NCI-H2029 treated with DMSO at 0.1 percent for 48 hours (cell line): Measurements from ENCODE around the gene DTNB.
"Not testable (repeated sequence)": the region's sequence is repeated elsewhere in the genome, so short reads cannot be mapped to it uniquely, and the experiment has no call there.

Experiments
- DNase-seq: peaks from one replicate; lab custom pipeline; 2025; lab: John Stamatoyannopoulos, UW

Gene DTNB

DNA sequence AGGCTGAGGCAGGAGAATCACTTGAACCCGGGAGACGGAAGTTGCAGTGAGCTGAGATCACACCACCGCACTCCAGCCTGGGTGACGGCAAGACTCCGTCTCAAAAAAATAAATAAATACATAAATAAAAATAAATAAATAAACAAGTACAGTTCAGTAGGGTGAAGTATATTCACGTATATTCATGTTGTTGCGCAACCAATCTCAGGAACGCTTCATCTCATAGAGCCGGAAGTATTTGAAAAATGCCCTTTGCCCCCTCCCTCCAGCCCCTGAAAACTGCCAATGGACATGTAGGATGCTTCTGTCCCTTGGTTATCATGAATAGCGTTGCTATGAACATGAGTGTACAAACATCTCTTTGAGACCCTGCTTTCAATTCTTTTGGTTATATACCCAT lies 132.0 kb downstream of the DTNB start:
- DNase-seq: no peak

DNA sequence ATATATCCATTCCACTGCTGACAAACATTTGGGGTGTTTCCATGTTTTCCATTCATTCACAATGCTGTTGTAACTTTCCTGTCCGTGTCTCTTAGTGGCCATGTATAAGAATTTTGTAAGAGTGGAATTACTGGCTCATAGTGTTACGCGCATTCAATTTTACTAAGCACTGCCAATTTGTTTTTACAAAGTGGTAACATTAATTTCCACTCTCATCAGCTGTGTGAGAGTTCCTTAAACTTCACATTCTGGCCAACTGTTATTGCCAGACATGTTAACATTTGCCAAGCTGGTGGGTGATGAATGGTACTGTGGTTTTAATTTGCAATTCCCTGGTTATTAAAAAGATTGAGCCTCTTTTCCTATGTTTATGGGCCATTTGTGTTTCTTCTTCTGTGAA lies 134.2 kb downstream of the DTNB start:
- no peak for DNase-seq

- DNase-seq: no peak
Observed at GRCh38 chr2:25537526-25537925, 135.9 kb downstream of the DTNB start.

- DNase-seq: not testable (repeated sequence)
Observed at GRCh38 chr2:25535411-25536289, 137.7 kb downstream of the DTNB start.

- DNase-seq: not testable (repeated sequence)
Observed at GRCh38 chr2:25534937-25535336, 138.4 kb downstream of the DTNB start.

DNA sequence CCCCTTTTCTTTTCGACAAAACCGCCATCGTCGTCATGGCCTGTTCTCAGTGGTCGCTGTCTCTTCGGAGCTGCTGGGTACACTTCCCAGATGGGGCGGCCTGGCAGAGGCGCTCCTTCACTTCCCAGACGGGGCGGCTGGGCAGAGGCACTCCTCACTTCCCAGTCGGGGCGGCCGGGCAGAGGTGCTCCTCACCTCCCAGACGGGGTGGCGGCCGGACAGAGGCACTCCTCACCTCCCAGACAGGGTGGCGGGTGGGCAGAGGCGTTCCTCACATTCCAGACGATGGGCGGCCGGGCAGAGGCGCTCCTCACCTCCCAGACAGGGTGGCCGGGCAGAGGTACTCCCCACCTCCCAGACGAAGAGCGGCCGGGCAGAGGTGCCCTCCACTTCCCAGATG lies 138.9 kb downstream of the DTNB start:
- no peak for DNase-seq

- not testable (repeated sequence) for DNase-seq
Observed at GRCh38 chr2:25533771-25534170, 139.6 kb downstream of the DTNB start.

- no peak for DNase-seq
Observed at GRCh38 chr2:25532521-25532920, 140.9 kb downstream of the DTNB start.

DNA sequence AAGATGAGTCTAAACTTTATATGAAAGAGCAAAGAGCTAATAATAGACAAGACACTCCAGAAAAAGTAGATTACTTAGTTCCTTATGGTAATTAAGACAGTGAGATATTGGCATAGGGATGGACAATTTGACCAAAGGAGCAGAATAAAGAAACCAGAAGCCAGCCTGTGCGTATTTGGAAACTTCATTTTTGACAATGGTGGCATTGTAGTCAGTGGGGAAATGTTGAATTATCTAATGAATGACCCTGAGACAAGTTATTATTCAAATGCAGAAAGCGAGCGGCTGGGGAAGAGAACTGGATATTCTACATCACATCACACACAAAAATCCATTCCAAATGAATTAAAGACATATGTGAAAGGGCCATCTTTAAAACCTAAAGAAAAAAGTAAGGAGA lies 144.3 kb downstream of the DTNB start:
- no peak for DNase-seq

DNA sequence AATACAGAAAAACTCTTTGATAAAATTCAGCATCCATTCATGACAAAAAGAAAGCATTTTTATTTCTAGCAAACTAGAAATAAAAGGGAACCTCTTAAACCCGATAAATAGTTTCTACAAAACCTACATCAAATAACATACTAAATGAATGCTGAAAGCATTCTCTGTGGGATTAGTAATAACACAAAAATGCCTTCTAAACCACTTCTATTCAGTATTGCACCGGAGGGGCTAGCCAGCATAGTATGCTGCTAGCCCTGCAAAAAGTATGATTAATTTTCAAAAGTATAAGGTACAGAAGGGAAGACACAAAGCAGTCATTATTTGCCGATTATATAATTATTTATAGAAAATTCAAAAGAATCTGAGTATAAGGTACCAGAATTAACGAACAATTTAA lies 145.2 kb downstream of the DTNB start:
- no peak for DNase-seq

DNA sequence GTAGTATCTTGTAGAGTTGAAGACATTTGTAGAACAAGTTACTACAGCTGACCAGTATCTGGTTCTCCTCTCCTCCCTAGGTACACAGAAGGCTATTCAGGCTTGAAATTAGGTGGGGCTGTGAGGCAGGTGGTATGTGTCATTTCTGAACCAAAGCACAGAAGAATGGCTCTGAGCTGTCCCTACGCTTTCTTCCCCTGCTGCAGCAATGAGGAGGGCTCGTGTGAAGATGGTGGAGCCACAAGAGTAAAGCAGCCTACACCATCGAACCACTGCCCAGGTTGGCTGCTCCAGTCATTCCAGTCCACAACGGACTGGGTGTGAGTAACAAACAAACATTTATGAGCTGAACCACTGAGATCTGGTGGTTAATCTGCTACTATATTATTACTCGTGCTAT lies 148.9 kb downstream of the DTNB start:
- no peak for DNase-seq

GRCh38 chr2:25523060-25523459 lies 150.3 kb downstream of the DTNB start:
- DNase-seq: no peak

DNA sequence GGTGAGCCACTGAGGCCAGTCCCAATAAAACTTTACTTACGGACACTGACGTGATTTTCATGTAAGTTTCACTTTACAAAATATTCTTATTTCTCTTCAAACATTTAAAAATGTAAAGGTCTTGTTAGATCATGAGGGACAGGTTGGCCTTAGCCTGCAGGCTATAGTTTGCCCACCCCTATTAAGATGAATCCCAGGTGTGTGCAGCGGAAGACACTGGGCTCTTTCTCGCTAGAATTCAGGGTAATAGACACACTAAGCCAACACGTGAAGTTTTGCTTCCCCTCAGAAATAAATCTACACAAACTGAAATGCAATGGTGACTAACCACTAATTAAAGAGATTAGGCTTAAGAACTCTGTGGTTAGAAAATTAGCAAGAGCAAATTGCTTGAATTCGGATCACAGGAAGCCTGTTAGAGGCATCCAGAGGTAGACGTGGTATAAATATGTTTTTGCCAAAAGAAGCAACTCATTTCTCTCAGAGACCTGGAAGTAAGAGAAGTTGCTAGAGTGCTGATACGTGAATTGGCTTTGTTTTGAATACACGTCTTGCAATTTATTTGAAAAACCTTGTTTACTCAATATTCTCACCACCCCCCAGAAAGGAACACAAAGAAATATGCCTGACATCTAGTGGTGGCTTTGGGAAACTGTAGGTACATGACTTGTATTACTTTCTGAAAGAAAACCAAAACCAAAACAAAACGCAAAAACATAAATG lies 151.6 kb downstream of the DTNB start:
- peak; percentile 68 for DNase-seq

GRCh38 chr2:25521126-25521525 lies 152.3 kb downstream of the DTNB start:
- DNase-seq: no peak

DNA sequence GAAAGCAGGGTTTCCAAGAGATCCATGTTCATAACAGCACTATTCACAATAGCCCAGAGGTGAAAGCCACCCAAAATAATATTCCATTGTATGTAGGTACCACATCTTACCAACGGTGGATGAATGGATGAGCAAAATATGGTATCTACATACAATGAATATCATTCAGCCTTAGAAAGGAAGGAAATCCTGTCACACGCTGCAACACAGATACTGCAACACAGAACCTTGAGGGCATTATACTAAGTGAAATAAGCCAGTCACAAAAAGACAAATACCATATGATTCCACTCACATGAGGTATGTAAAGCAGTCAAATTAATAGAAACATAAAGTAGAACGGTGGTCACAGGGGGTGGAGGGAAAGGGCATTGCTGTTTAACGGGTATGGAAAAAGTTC lies 155.7 kb downstream of the DTNB start:
- DNase-seq: no peak

GRCh38 chr2:25514043-25514637 lies 159.2 kb downstream of the DTNB start:
- DNase-seq: no peak

DNA sequence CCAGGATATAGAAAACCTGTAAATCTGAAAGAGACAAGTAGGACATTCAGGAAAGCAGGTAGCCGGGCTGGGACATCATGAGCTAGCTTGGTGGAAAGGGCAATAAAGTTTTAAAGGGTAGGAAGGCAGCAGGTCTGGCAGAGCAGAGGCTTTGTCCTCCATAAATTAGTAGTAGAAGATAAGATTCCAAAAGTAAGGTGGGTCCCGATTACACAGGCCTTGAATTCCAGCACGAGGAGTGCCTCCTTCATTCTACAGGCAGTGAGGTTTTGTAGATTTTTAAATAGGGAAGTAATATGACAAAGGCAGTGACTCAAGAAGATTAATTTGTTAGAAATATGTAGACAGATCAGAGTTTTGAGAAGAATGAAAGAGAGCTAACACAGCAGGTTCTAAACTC lies 160.7 kb downstream of the DTNB start:
- DNase-seq: no peak

- DNase-seq: no peak
Observed at GRCh38 chr2:25506226-25506625, 167.2 kb downstream of the DTNB start.

DNA sequence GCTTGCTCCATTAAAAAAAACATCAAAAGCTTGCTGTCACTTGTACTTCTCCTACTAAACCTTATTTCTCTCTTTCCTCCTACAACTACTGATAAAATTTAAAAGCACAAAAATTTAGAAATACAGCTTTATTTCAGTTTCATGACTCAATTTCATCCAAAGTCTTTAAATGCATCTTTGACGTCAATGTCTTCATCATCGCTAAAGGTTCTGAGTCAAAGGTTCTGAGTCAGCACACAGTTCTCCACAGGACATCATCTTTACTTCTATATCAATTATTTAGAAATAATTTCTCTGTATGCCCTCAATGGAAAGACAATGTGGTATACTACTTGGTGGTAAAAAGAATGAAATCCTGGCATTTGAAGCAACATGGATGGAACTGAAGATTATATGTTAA lies 167.8 kb downstream of the DTNB start:
- no peak for DNase-seq

DNA sequence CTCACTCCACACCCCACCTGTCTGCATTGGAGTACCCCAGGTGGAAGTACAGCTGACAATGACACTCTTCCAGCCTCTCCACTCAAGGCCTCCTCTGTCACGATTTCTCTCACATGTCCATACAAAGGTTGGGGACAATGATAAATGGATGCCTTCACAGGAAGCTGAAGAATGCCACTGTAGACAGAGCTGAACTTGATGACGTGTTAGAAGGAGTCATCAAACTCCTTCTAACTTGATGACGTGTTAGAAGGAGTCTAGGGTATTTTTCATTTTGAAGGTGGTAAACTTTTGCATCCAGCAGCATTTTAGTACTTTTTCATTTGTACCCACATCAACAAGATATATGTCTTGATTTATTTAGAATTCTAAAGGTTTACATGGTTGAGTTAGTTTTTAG lies 168.2 kb downstream of the DTNB start:
- DNase-seq: no peak

DNA sequence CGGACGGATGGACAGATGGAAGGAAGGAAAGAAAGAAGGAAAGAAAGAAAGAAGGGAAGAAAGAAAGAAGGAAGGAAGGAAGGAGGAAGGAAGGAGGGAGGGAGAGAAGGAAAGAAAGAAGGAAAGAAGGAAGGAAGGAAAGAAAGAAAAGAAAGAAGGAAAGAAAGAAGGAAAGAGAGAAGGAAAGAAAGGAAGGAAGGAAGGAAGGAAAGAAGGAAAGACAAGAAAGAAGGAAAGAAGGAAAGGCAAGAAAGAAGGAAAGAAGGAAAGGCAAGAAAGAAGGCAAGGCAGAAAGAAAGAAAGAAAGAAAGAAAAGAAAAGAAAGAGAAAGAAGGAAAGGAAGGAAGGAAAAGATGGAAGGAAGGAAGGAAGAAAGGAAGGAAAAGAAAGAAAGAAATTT lies 169.1 kb downstream of the DTNB start:
- no peak for DNase-seq

DNA sequence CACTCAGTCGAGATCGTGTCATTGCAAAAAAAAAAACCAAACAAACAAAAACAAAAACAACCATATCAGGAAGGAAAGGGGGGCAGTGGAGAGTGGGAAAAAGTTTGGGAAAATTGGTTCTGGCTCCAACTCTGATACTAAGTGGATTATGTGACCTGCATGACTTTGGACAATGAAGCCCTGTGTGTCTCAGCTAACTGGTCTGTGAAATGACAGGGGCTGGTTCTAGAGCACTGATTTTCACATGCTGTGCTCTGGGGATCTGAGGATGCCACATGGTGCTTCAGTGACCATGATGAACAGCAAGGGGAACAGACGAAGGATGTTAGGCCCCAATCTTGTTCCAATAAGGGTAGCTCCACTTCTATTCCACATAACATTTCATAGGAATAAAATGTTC lies 174.2 kb downstream of the DTNB start:
- DNase-seq: no peak

- no peak for DNase-seq
Observed at GRCh38 chr2:25497918-25498407, 175.4 kb downstream of the DTNB start.
